HCT116 (cell line): ENCODE measurements around the gene EXOC4. TPM values are rescaled to one million over a fixed set of nuclear protein-coding genes. Genes with fewer than 3 reads are reported as not detected.

Experiments used
- ATAC-seq: fragments of 200-7000 bp; cut with Tn5 transposase; 2 replicates; pipeline ENCODE4 v1.9.1; 2020; ENCODE audit warnings: mild to moderate bottlenecking, moderate library complexity
- BruUV-seq: library from RNA; stranded (reverse); fragments of 400-500 nt; replicated peaks from 2 replicates; lab custom pipeline; 2021; lab: Mats Ljungman, UMichigan
- CTCF ChIA-PET: fragments of 300-600 bp; sonication (Branson Sonifier 250); formaldehyde crosslinking; loops from one replicate; lab custom pipeline; 2021; ENCODE audit warnings: antibody characterized with exemption; lab: Charles Lee
- POLR2A ChIA-PET: fragments of 300-600, 350-600 bp; sonication (Branson Sonifier 250); formaldehyde crosslinking; loops from one replicate; lab custom pipeline; 2021; ENCODE audit warnings: antibody characterized with exemption; lab: Charles Lee
- RAD21 ChIA-PET, 2 experiments: fragments of 300-600 bp; sonication (Branson Sonifier 250); formaldehyde crosslinking; loops; one replicate each; lab custom pipeline; 2023; ENCODE audit warnings: low total read pairs in 2 of 2; ENCODE audit not compliant: uncharacterized antibody in 2 of 2, unreplicated experiment in 2 of 2, low non-redundant PET in 1 of 2; lab: Charles Lee
- DNase-seq: peaks from one replicate; pipeline ENCODE4 v3.0.0-alpha.2; 2010; ENCODE audit warnings: low read depth, low spot score
- H2AFZ ChIP-seq: fragments of 200-600 bp; shearing (Covaris generic), sonication (generic); 2 replicates; pipeline ENCODE4 v1.6.1; 2017; ENCODE audit warnings: low read depth, mixed run types, mixed read lengths, antibody characterized with exemption, low read length; ENCODE audit not compliant: poor library complexity, severe bottlenecking
- H3K27ac ChIP-seq: 2 replicates; pipeline ENCODE4 v1.5.1; 2012; ENCODE audit warnings: low read depth, low read length
- H3K27me3 ChIP-seq: fragments of 200-600 bp; sonication (generic); 2 replicates; pipeline ENCODE4 v1.6.1; 2016; ENCODE audit warnings: mixed run types, low read length, mixed read lengths; ENCODE audit not compliant: insufficient read depth
- H3K36me3 ChIP-seq, 2 experiments: fragments of 200-500 bp in 1 of 2; fragments of 200-600 bp in 1 of 2; sonication (Bioruptor generic) in 1 of 2; sonication (generic) in 1 of 2; 2 replicates each; pipeline versions ENCODE4 v1.5.1 to v1.6.1; 2014 to 2016; ENCODE audit warnings: low read length in 2 of 2, inconsistent platforms in 1 of 2, mixed read lengths in 1 of 2, mixed run types in 1 of 2; ENCODE audit not compliant: insufficient read depth in 2 of 2, control insufficient read depth in 1 of 2
- H3K4me1 ChIP-seq, 2 experiments: fragments of 200-600 bp in 1 of 2; sonication (generic) in 1 of 2; 2 replicates each; pipeline versions ENCODE4 v1.5.1 to v1.6.1; 2012 to 2017; ENCODE audit warnings: low read length in 2 of 2, inconsistent platforms in 1 of 2, mild to moderate bottlenecking in 1 of 2, mixed read lengths in 1 of 2, mixed run types in 1 of 2, moderate library complexity in 1 of 2; ENCODE audit not compliant: insufficient read depth in 2 of 2, control insufficient read depth in 1 of 2
- H3K4me2 ChIP-seq: fragments of 200-600 bp; sonication (generic); 2 replicates; pipeline ENCODE4 v1.6.1; 2017; ENCODE audit warnings: mixed run types, low read length, mixed read lengths
- H3K4me3 ChIP-seq, 2 experiments: fragments of 200-600 bp in 1 of 2; sonication (generic) in 1 of 2; replicated peaks in 1 of 2; 2 replicates each; pipeline ENCODE4 v1.5.1; 2011 to 2016; ENCODE audit warnings: low read length in 2 of 2, control low read depth in 1 of 2, low read depth in 1 of 2, mild to moderate bottlenecking in 1 of 2, mixed read lengths in 1 of 2, mixed run types in 1 of 2
- H3K79me2 ChIP-seq: fragments of 200-600 bp; sonication (generic); 2 replicates; pipeline ENCODE4 v1.6.1; 2017; ENCODE audit warnings: mild to moderate bottlenecking, mixed run types, low read length, moderate library complexity, mixed read lengths; ENCODE audit not compliant: insufficient read depth
- H3K9ac ChIP-seq: fragments of 200-600 bp; sonication (generic); 2 replicates; pipeline ENCODE4 v1.6.1; 2016; ENCODE audit warnings: low read length, mixed read lengths
- H3K9me2 ChIP-seq: fragments of 200-600 bp; sonication (generic), shearing (Covaris generic); 2 replicates; pipeline ENCODE4 v1.6.1; 2017; ENCODE audit warnings: mixed run types, mild to moderate bottlenecking, moderate library complexity; ENCODE audit not compliant: insufficient read depth
- H3K9me3 ChIP-seq, 2 experiments: fragments of 200-500 bp in 1 of 2; fragments of 200-600 bp in 1 of 2; sonication (Bioruptor generic) in 1 of 2; sonication (generic) in 1 of 2; 2 replicates each; pipeline ENCODE4 v1.6.1; 2014 to 2017; ENCODE audit warnings: low read length in 2 of 2, mixed read lengths in 2 of 2, inconsistent platforms in 1 of 2, low read depth in 1 of 2, mild to moderate bottlenecking in 1 of 2, mixed run types in 1 of 2, moderate library complexity in 1 of 2; ENCODE audit not compliant: control insufficient read depth in 1 of 2, insufficient read depth in 1 of 2
- H4K20me1 ChIP-seq: fragments of 200-600 bp; sonication (generic), shearing (Covaris generic); 2 replicates; pipeline ENCODE4 v1.6.1; 2017; ENCODE audit warnings: mixed run types, mild to moderate bottlenecking, moderate library complexity; ENCODE audit not compliant: insufficient read depth
- CBX3 ChIP-seq: IDR thresholded peaks from 2 replicates; pipeline ENCODE4 v1.6.1; 2012; ENCODE audit warnings: low read depth
- CEBPB ChIP-seq: IDR thresholded peaks from 2 replicates; pipeline ENCODE4 v1.6.1; 2012; ENCODE audit warnings: low read depth
- EGR1 ChIP-seq: IDR thresholded peaks from 2 replicates; pipeline ENCODE4 v1.6.1; 2012; ENCODE audit warnings: low read depth
- ELF1 ChIP-seq: IDR thresholded peaks from 2 replicates; pipeline ENCODE4 v1.6.1; 2012; ENCODE audit warnings: low read depth, borderline replicate concordance
- EZH2 ChIP-seq: fragments of 200-600 bp; sonication (generic); IDR thresholded peaks from 2 replicates; pipeline ENCODE4 v1.6.1; 2017; ENCODE audit warnings: antibody characterized with exemption, mixed run types
- EZH2phosphoT487 ChIP-seq: fragments of 200-600 bp; IDR thresholded peaks from 2 replicates; pipeline ENCODE4 v1.6.1; 2018; ENCODE audit warnings: antibody characterized with exemption, borderline replicate concordance
- FOSL1 ChIP-seq: IDR thresholded peaks from 2 replicates; pipeline ENCODE4 v1.6.1; 2012; ENCODE audit warnings: low read depth
- JUND ChIP-seq: IDR thresholded peaks from 2 replicates; pipeline ENCODE4 v1.6.1; 2012
- POLR2A ChIP-seq: IDR thresholded peaks from 2 replicates; pipeline ENCODE4 v1.7.0; 2011; ENCODE audit warnings: borderline replicate concordance; ENCODE audit not compliant: insufficient read depth, insufficient read length; ENCODE audit errors: extremely low read depth
- RAD21 ChIP-seq: IDR thresholded peaks from 2 replicates; pipeline ENCODE4 v1.6.1; 2012; ENCODE audit warnings: low read depth, mild to moderate bottlenecking
- SIN3A ChIP-seq: IDR thresholded peaks from 2 replicates; pipeline ENCODE4 v1.6.1; 2012; ENCODE audit warnings: low read depth
- SP1 ChIP-seq: IDR thresholded peaks from 2 replicates; pipeline ENCODE4 v1.6.1; 2012; ENCODE audit warnings: low read depth
- TCF7L2 ChIP-seq: IDR thresholded peaks from 2 replicates; pipeline ENCODE4 v1.7.0; 2011; ENCODE audit warnings: borderline replicate concordance, inconsistent platforms; ENCODE audit not compliant: insufficient read depth, insufficient read length; ENCODE audit errors: extremely low read depth
- YY1 ChIP-seq: IDR thresholded peaks from 2 replicates; pipeline ENCODE4 v1.6.1; 2011; ENCODE audit warnings: low read length, low read depth, moderate library complexity, mild to moderate bottlenecking; ENCODE audit not compliant: insufficient replicate concordance; ENCODE audit errors: extremely low read depth
- ZFX ChIP-seq: fragments of 450-650 bp; IDR thresholded peaks from 2 replicates; pipeline ENCODE4 v1.6.1; 2017
- intact Hi-C: fragments of 100-400 bp; cut with micrococcal nuclease; formaldehyde crosslinking; loops from 2 replicates; pipeline ENCODE4 v1.10.0; 2022
- total RNA-seq: library from RNA; stranded (reverse); gene quantifications from one replicate; pipeline ENCODE4 v1.2.1, GENCODE V29; 2021; ENCODE audit not compliant: unreplicated experiment
- TF ChIP-seq, protein P1 (sequence below), 3 experiments: fragments of 200-600 bp in 1 of 3; sonication (generic) in 1 of 3; IDR thresholded peaks in 2 of 3; conservative IDR thresholded peaks in 1 of 3; 2 replicates each; pipeline ENCODE4 v1.5.1; 2012 to 2017; ENCODE audit warnings: low read depth in 2 of 3, low read length in 2 of 3, antibody characterized with exemption in 1 of 3, borderline replicate concordance in 1 of 3, control low read depth in 1 of 3, mild to moderate bottlenecking in 1 of 3, mixed read lengths in 1 of 3, mixed run types in 1 of 3, moderate library complexity in 1 of 3; ENCODE audit not compliant: insufficient read depth in 1 of 3
- TF ChIP-seq, protein P2 (sequence below): IDR thresholded peaks from 2 replicates; pipeline ENCODE4 v1.6.1; 2011; ENCODE audit warnings: mild to moderate bottlenecking, low read length, moderate library complexity; ENCODE audit not compliant: insufficient replicate concordance; ENCODE audit errors: extremely low read depth
- TF ChIP-seq, protein P3 (sequence below): IDR thresholded peaks from 2 replicates; pipeline ENCODE4 v1.6.1; 2012
- TF ChIP-seq, protein P4 (sequence below): IDR thresholded peaks from 2 replicates; pipeline ENCODE4 v1.6.1; 2012

EXOC4 gene
- total RNA-seq, 1 experiment from 2014 or later, result 40.3 TPM

DNA sequence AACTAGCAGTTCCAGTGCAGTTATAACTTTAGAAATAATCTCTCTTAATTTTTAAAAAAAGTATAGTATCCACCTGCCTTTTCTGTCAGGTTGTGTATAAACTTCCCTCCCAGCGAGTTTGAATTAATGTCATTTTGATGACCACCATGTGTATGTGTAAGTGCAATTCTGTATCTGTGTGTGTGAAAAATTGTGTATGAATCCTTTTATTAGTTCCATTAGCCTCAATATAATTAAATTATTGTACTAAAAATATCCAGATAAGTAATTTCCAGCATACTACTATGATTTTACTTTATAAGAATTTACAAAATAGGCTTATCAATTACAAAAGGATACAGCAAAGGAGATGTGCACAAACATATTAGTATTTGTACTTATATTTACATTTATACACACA is 453.1 kb downstream of the EXOC4 start (continued):
- TF ChIP-seq, protein P1, sequence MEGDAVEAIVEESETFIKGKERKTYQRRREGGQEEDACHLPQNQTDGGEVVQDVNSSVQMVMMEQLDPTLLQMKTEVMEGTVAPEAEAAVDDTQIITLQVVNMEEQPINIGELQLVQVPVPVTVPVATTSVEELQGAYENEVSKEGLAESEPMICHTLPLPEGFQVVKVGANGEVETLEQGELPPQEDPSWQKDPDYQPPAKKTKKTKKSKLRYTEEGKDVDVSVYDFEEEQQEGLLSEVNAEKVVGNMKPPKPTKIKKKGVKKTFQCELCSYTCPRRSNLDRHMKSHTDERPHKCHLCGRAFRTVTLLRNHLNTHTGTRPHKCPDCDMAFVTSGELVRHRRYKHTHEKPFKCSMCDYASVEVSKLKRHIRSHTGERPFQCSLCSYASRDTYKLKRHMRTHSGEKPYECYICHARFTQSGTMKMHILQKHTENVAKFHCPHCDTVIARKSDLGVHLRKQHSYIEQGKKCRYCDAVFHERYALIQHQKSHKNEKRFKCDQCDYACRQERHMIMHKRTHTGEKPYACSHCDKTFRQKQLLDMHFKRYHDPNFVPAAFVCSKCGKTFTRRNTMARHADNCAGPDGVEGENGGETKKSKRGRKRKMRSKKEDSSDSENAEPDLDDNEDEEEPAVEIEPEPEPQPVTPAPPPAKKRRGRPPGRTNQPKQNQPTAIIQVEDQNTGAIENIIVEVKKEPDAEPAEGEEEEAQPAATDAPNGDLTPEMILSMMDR (IDR thresholded peaks at IDR 0.05 in 2 of 3, conservative IDR thresholded peaks at IDR 0.05 in 1 of 3; ENCODE audit: borderline replicate concordance in 1 of 3, insufficient read depth in 1 of 3, low read depth in 2 of 3, low read length in 2 of 3), result no peak
- TF ChIP-seq SP1, result no peak
- no peak for TF ChIP-seq SIN3A
- no peak for TF ChIP-seq EZH2

DNA sequence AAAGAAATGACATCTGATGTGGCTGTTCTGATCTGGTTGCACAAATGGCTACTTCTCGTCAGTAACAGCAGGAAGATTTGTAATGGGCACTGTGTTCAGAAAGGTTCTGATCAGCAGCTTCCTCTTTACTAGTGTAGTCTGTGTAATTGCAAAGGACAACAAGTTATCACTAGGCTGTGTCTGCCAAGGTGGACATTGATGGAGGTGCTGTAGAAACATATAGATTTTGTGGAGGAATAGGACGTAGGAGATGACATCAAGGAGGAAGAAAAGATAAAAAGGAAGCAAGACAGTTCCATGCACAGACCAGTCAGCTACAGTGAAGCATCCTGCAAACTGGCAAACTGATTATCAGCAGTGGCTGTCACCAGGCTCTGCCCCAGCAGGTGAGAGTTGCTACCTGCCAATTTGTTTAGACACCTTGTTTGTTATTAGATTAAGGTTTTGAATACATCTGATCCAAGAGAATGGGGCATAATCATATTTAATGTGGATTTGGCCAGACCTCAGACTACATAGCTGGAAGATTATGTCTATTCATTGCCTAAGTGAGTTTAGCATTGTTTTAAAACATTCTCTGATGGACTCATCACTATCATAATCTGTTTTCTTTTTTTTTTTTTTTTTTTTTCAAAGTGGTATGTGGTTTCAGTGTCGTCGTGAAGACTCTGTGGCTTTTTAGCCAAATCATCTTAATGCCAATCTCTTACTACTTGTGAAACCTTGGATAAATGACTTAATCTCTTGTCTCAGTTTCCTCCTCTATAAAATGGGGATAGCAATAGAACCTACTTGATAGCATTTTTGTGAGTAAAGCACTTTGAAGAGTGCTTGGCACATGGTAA is 456.4 kb downstream of the EXOC4 start:
- POLR2A ChIA-PET, result no interaction called here
- BruUV-seq, result no TSS peak
- Histone ChIP-seq H3K9me2 (no peaks in the 10 kb centered on the region), H3K4me3 (no peak overlapping the region), H4K20me1 (no peaks in the 10 kb centered on the region), H3K9me3 (no peaks in the 10 kb centered on the region), H3K79me2 (no peaks in the 10 kb centered on the region), H3K36me3 (no peaks in the 10 kb centered on the region), H3K9ac (no peak overlapping the region), H2AFZ (no peak overlapping the region), H3K4me1 (peaks cover 4 to 21% of the 10 kb centered on the region in 2 experiments; a peak in 2 of 4 replicates), H3K27me3 (no peaks in the 10 kb centered on the region), H3K27ac (no peak overlapping the region), H3K4me2 (no peak overlapping the region)
- RAD21 ChIA-PET, result no interaction called here
- DNase-seq (no peak), ATAC-seq (no peak)
- intact Hi-C loops, result no loop called here
- TF ChIP-seq YY1 (no peak), EZH2 (no peak), TCF7L2 (no peak), CEBPB (no peak), JUND (no peak), ZFX (no peak), EZH2phosphoT487 (no peak), SP1 (no peak), CBX3 (no peak), ELF1 (no peak), EGR1 (no peak), FOSL1 (no peak), RAD21 (no peak), POLR2A (no peak)
- TF ChIP-seq, protein P2, sequence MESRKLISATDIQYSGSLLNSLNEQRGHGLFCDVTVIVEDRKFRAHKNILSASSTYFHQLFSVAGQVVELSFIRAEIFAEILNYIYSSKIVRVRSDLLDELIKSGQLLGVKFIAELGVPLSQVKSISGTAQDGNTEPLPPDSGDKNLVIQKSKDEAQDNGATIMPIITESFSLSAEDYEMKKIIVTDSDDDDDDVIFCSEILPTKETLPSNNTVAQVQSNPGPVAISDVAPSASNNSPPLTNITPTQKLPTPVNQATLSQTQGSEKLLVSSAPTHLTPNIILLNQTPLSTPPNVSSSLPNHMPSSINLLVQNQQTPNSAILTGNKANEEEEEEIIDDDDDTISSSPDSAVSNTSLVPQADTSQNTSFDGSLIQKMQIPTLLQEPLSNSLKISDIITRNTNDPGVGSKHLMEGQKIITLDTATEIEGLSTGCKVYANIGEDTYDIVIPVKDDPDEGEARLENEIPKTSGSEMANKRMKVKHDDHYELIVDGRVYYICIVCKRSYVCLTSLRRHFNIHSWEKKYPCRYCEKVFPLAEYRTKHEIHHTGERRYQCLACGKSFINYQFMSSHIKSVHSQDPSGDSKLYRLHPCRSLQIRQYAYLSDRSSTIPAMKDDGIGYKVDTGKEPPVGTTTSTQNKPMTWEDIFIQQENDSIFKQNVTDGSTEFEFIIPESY, result no peak
- TF ChIP-seq, protein P3, sequence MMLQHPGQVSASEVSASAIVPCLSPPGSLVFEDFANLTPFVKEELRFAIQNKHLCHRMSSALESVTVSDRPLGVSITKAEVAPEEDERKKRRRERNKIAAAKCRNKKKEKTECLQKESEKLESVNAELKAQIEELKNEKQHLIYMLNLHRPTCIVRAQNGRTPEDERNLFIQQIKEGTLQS, result no peak
- TF ChIP-seq, protein P4, sequence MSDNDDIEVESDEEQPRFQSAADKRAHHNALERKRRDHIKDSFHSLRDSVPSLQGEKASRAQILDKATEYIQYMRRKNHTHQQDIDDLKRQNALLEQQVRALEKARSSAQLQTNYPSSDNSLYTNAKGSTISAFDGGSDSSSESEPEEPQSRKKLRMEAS, result no peak
- CTCF ChIA-PET, result no interaction called here
